ENCODE data around the gene TMEM266.
A peak's percentile ranks its signal among the peaks of the same experiment; 100 is the strongest.

TMEM266 gene

DNA sequence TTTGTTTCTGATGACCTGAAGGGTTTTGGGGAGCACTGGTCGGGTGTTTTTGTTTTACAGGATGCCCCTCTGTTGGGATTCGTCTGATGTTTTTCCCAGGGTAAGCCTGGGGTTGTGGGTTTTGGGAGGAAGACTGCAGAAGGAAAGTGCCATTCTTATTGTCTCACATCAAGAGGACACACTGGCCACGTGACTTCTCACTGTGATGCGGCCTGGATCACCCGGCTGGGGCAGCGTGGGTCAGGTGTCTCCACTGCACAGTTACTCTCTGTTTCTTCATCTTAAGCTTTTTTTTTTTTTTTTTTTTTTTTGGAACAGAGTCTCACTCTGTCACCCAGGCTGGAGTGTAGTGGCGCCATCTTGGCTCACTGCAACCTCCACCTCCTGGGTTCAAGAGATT lies 120.5 kb downstream of the TMEM266 start:
- Histone ChIP-seq H2BK12ac (ENCODE audit: low read length) (no peak overlapping the region), H3K9me3 (replicated peaks in 1 of 2; ENCODE audit: control insufficient read depth in 2 of 2, insufficient read depth in 1 of 2, low read depth in 1 of 2, low read length in 2 of 2) (no peaks in the 10 kb centered on the region), H2BK120ac (ENCODE audit: low read depth, low read length) (no peak overlapping the region), H3K27ac (replicated peaks; ENCODE audit: low read length) (no peak overlapping the region), H3K79me1 (ENCODE audit: low read depth, low read length) (no peaks in the 10 kb centered on the region), H2AK5ac (ENCODE audit: low read depth, low read length) (no peak overlapping the region), H2AFZ (ENCODE audit: low read length) (no peak overlapping the region), H3K4me1 (ENCODE audit: control insufficient read depth in 2 of 2, insufficient read depth in 1 of 2, low read depth in 1 of 2, low read length in 2 of 2) (peaks cover 12 to 22% of the 10 kb centered on the region in 2 donors), H3K4ac (ENCODE audit: low read length) (no peak overlapping the region), H3K27me3 (ENCODE audit: control insufficient read depth in 3 of 3, insufficient read depth in 3 of 3, low read depth in 1 of 3, low read length in 3 of 3) (peaks cover 0 to 6% (median 0%) of the 10 kb centered on the region in 3 experiments), H3K36me3 (replicated peaks in 1 of 2; ENCODE audit: control insufficient read depth in 2 of 2, insufficient read depth in 2 of 2, low read length in 2 of 2) (no peaks in the 10 kb centered on the region), H3K23ac (ENCODE audit: low read depth, low read length, poor library complexity) (no peak overlapping the region), H3K18ac (ENCODE audit: low read length) (no peak overlapping the region), H3K9ac (ENCODE audit: low read depth, low read length, poor library complexity) (no peak overlapping the region), H2BK15ac (ENCODE audit: low read length) (no peak overlapping the region), H3K4me3 (ENCODE audit: low read length in 2 of 2) (no peak overlapping the region), H3K4me2 (ENCODE audit: insufficient read depth, low read length, poor library complexity, severe bottlenecking) (no peak overlapping the region), H3K14ac (ENCODE audit: low read length) (no peak overlapping the region), H2BK5ac (ENCODE audit: low read length) (no peak overlapping the region), H4K91ac (ENCODE audit: low read depth, low read length, poor library complexity) (no peak overlapping the region), H4K8ac (ENCODE audit: low read depth, low read length) (no peak overlapping the region)
- WGBS, 2 donors (ENCODE audit: extremely low coverage in 2 of 2, insufficient read length in 2 of 2, insufficient replicate concordance in 1 of 2), result no CpG with 5 or more reads among the region's 7 CpGs
- no peak for DNase-seq (ENCODE audit: low spot score)

DNA sequence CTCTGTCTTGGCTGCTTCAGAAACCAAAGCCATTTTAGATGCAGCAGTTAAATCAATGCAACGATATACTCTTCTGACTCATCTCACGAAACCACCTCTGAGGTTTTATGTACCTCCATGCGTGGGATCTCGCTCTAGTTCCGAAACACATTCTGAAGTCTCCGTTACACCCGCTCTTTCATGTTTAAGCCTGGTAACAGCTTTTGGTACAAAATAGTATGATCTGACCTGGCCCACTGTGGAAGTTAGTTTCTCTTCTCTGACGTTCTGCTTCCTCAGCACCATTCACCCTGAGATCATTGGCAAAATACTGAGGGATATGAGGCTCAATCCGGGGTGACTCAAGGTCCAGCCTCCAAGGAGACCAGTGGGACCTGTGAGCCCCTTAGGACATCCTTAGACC lies 121.9 kb downstream of the TMEM266 start:
- H3K27me3 ChIP-seq (ENCODE audit: control insufficient read depth in 3 of 3, insufficient read depth in 3 of 3, low read depth in 1 of 3, low read length in 3 of 3), result peaks cover 0 to 6% (median 0%) of the 10 kb centered on the region in 3 experiments
- H3K4me3 ChIP-seq (ENCODE audit: low read length in 2 of 2), result no peak overlapping the region
- H3K9ac ChIP-seq (ENCODE audit: low read depth, low read length, poor library complexity), result no peak overlapping the region
- H3K4me1 ChIP-seq (ENCODE audit: control insufficient read depth in 2 of 2, insufficient read depth in 1 of 2, low read depth in 1 of 2, low read length in 2 of 2), result peaks cover 12 to 22% of the 10 kb centered on the region in 2 donors
- no peak overlapping the region for H3K4me2 ChIP-seq (ENCODE audit: insufficient read depth, low read length, poor library complexity, severe bottlenecking)
- H3K14ac ChIP-seq (ENCODE audit: low read length), result no peak overlapping the region
- H2AK5ac ChIP-seq (ENCODE audit: low read depth, low read length), result no peak overlapping the region
- H2BK15ac ChIP-seq (ENCODE audit: low read length), result no peak overlapping the region
- H3K18ac ChIP-seq (ENCODE audit: low read length), result no peak overlapping the region
- no peak overlapping the region for H3K4ac ChIP-seq (ENCODE audit: low read length)
- no peak overlapping the region for H3K27ac ChIP-seq (replicated peaks; ENCODE audit: low read length)
- no peaks in the 10 kb centered on the region for H3K79me1 ChIP-seq (ENCODE audit: low read depth, low read length)
- H2BK5ac ChIP-seq (ENCODE audit: low read length), result no peak overlapping the region
- H2BK120ac ChIP-seq (ENCODE audit: low read depth, low read length), result no peak overlapping the region
- no peaks in the 10 kb centered on the region for H3K36me3 ChIP-seq (replicated peaks in 1 of 2; ENCODE audit: control insufficient read depth in 2 of 2, insufficient read depth in 2 of 2, low read length in 2 of 2)
- DNase-seq (ENCODE audit: low spot score), result no peak
- no peak overlapping the region for H4K8ac ChIP-seq (ENCODE audit: low read depth, low read length)
- H3K9me3 ChIP-seq (replicated peaks in 1 of 2; ENCODE audit: control insufficient read depth in 2 of 2, insufficient read depth in 1 of 2, low read depth in 1 of 2, low read length in 2 of 2), result no peaks in the 10 kb centered on the region
- H3K23ac ChIP-seq (ENCODE audit: low read depth, low read length, poor library complexity), result no peak overlapping the region
- H2AFZ ChIP-seq (ENCODE audit: low read length), result no peak overlapping the region
- no peak overlapping the region for H4K91ac ChIP-seq (ENCODE audit: low read depth, low read length, poor library complexity)
- H2BK12ac ChIP-seq (ENCODE audit: low read length), result no peak overlapping the region
- no CpG with 5 or more reads among the region's 9 CpGs for WGBS, 2 donors (ENCODE audit: extremely low coverage in 2 of 2, insufficient read length in 2 of 2, insufficient replicate concordance in 1 of 2)

DNA sequence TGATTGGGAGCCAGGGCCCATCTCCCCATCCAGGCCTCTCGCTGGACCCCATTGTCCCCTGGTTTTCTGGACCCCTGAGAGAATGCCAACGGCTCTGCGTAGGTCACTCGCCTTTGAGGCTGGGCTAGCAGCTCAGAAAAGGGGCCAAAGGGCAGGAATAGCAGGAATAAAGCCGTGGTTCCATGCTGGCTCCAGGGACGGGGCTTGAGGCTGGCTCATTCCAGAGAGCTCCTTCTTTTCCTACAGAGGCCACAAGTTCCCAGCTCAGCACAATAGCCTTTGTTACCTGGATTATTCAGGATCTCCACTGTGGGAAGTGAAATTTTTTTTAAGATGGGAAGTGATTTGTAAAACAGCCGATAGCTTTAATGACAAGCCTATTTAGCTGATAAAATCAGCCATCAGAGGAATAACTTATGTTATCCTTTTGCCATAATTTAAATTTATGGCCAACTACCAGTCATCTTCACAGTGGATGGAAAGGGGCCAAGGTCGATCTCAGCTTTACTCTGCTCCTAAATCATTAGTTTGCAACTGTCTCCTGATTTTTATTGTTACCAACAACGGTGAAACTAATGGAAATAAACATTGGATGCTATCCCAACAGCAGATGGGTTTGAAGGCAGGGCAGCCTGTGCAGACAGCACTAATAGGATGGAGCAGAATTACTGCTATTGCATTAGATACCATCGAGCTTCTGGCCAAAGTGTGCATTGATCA lies 124.3 kb downstream of the TMEM266 start:
- Histone ChIP-seq H3K14ac (ENCODE audit: low read length) (no peak overlapping the region), H3K27ac (replicated peaks; ENCODE audit: low read length) (peak overlapping the region; percentile 53), H2BK15ac (ENCODE audit: low read length) (no peak overlapping the region), H3K27me3 (ENCODE audit: control insufficient read depth in 3 of 3, insufficient read depth in 3 of 3, low read depth in 1 of 3, low read length in 3 of 3) (peaks cover 0 to 9% (median 0%) of the 10 kb centered on the region in 3 experiments), H3K79me1 (ENCODE audit: low read depth, low read length) (no peaks in the 10 kb centered on the region), H3K4me1 (ENCODE audit: control insufficient read depth in 2 of 2, insufficient read depth in 1 of 2, low read depth in 1 of 2, low read length in 2 of 2) (peaks cover 9% of the 10 kb centered on the region in 2 donors), H2AFZ (ENCODE audit: low read length) (peak overlapping the region; percentile 73), H4K8ac (ENCODE audit: low read depth, low read length) (no peak overlapping the region), H2AK5ac (ENCODE audit: low read depth, low read length) (peak overlapping the region; percentile 0), H3K36me3 (replicated peaks in 1 of 2; ENCODE audit: control insufficient read depth in 2 of 2, insufficient read depth in 2 of 2, low read length in 2 of 2) (no peaks in the 10 kb centered on the region), H3K23ac (ENCODE audit: low read depth, low read length, poor library complexity) (no peak overlapping the region), H2BK5ac (ENCODE audit: low read length) (no peak overlapping the region), H3K9ac (ENCODE audit: low read depth, low read length, poor library complexity) (no peak overlapping the region), H3K18ac (ENCODE audit: low read length) (peak overlapping the region; percentile 79), H3K4me3 (ENCODE audit: low read length in 2 of 2) (no peak overlapping the region), H4K91ac (ENCODE audit: low read depth, low read length, poor library complexity) (no peak overlapping the region), H3K9me3 (replicated peaks in 1 of 2; ENCODE audit: control insufficient read depth in 2 of 2, insufficient read depth in 1 of 2, low read depth in 1 of 2, low read length in 2 of 2) (no peaks in the 10 kb centered on the region), H3K4me2 (ENCODE audit: insufficient read depth, low read length, poor library complexity, severe bottlenecking) (no peak overlapping the region), H2BK120ac (ENCODE audit: low read depth, low read length) (no peak overlapping the region), H2BK12ac (ENCODE audit: low read length) (no peak overlapping the region), H3K4ac (ENCODE audit: low read length) (no peak overlapping the region)
- WGBS, 2 donors (ENCODE audit: extremely low coverage in 2 of 2, insufficient read length in 2 of 2, insufficient replicate concordance in 1 of 2), result no CpG with 5 or more reads among the region's 10 CpGs
- peak; percentile 21 for DNase-seq (ENCODE audit: low spot score)

DNA sequence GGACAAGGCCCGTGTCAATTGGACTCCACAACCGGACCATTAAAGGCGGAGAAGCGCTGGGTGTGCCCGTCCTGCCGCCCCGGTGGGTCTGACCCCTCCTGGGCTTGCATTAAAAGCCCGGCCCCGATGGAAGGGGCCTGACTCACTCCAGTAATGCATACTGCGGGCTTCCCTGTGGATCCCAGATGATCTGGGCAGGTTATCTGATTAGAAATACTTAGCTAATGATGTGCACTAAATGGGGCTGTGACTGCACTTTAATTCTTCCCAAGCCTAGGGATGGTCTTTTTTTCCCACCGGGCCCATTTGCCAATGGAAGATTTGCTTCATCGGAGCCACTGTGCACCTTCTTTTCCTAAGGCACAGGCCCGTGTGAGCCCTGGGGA lies 124.9 kb downstream of the TMEM266 start:
- Histone ChIP-seq H3K4ac (ENCODE audit: low read length) (no peak overlapping the region), H2AK5ac (ENCODE audit: low read depth, low read length) (no peak overlapping the region), H2BK120ac (ENCODE audit: low read depth, low read length) (no peak overlapping the region), H3K9ac (ENCODE audit: low read depth, low read length, poor library complexity) (no peak overlapping the region), H3K79me1 (ENCODE audit: low read depth, low read length) (no peaks in the 10 kb centered on the region), H4K8ac (ENCODE audit: low read depth, low read length) (no peak overlapping the region), H2AFZ (ENCODE audit: low read length) (no peak overlapping the region), H3K18ac (ENCODE audit: low read length) (no peak overlapping the region), H3K36me3 (replicated peaks in 1 of 2; ENCODE audit: control insufficient read depth in 2 of 2, insufficient read depth in 2 of 2, low read length in 2 of 2) (no peaks in the 10 kb centered on the region), H4K91ac (ENCODE audit: low read depth, low read length, poor library complexity) (no peak overlapping the region), H3K4me1 (ENCODE audit: control insufficient read depth in 2 of 2, insufficient read depth in 1 of 2, low read depth in 1 of 2, low read length in 2 of 2) (peaks cover 9% of the 10 kb centered on the region in 2 donors), H2BK5ac (ENCODE audit: low read length) (no peak overlapping the region), H3K23ac (ENCODE audit: low read depth, low read length, poor library complexity) (no peak overlapping the region), H2BK12ac (ENCODE audit: low read length) (no peak overlapping the region), H3K27ac (replicated peaks; ENCODE audit: low read length) (no peak overlapping the region), H3K14ac (ENCODE audit: low read length) (no peak overlapping the region), H3K27me3 (ENCODE audit: control insufficient read depth in 3 of 3, insufficient read depth in 3 of 3, low read depth in 1 of 3, low read length in 3 of 3) (peaks cover 0 to 13% (median 4%) of the 10 kb centered on the region in 3 experiments), H3K4me2 (ENCODE audit: insufficient read depth, low read length, poor library complexity, severe bottlenecking) (no peak overlapping the region), H2BK15ac (ENCODE audit: low read length) (no peak overlapping the region), H3K4me3 (ENCODE audit: low read length in 2 of 2) (no peak overlapping the region), H3K9me3 (replicated peaks in 1 of 2; ENCODE audit: control insufficient read depth in 2 of 2, insufficient read depth in 1 of 2, low read depth in 1 of 2, low read length in 2 of 2) (no peaks in the 10 kb centered on the region)
- no peak for DNase-seq (ENCODE audit: low spot score)
- no CpG with 5 or more reads among the region's 13 CpGs for WGBS, 2 donors (ENCODE audit: extremely low coverage in 2 of 2, insufficient read length in 2 of 2, insufficient replicate concordance in 1 of 2)

All from neuronal stem cell (in vitro differentiated cells).